PC-3 (cell line): ENCODE data around the gene LRRTM4. TPM values are rescaled to one million over a fixed set of nuclear protein-coding genes. Genes with fewer than 3 reads are reported as not detected.

ENCODE experiments used
- ATAC-seq: fragments of 200-7000 bp; cut with Tn5 transposase; 2 replicates; pipeline ENCODE4 v1.9.1; 2020; ENCODE audit warnings: mild to moderate bottlenecking, moderate library complexity
- BruUV-seq: library from RNA; stranded (reverse); fragments of 400-500 nt; replicated peaks from 2 replicates; lab custom pipeline; 2021; lab: Mats Ljungman, UMichigan
- CTCF ChIA-PET: fragments of 300-600 bp; sonication (Branson Sonifier 250); formaldehyde crosslinking; loops from one replicate; lab custom pipeline; 2022; ENCODE audit warnings: antibody characterized with exemption; lab: Charles Lee
- POLR2A ChIA-PET: fragments of 300-600 bp; sonication (Branson Sonifier 250); formaldehyde crosslinking; loops from one replicate; lab custom pipeline; 2022; ENCODE audit warnings: antibody characterized with exemption; ENCODE audit not compliant: unreplicated experiment; lab: Charles Lee
- DNase-seq: peaks from one replicate; pipeline ENCODE4 v3.0.0-alpha.2; 2015
- H2AFZ ChIP-seq: fragments of 300-600 bp; sonication (generic); 2 replicates; pipeline ENCODE4 v1.6.0; 2016; ENCODE audit warnings: antibody characterized with exemption, low read length
- H3F3A ChIP-seq: fragments of 300-600 bp; sonication (generic); one replicate; pipeline ENCODE4 v1.6.0; 2017; ENCODE audit warnings: antibody characterized with exemption, low read length, control low read depth, mild to moderate bottlenecking; ENCODE audit not compliant: unreplicated experiment
- H3K27ac ChIP-seq: fragments of 300-600 bp; sonication (generic); 2 replicates; pipeline ENCODE4 v1.5.1; 2016; ENCODE audit warnings: mild to moderate bottlenecking, low read length
- H3K27me3 ChIP-seq: fragments of 300-600 bp; sonication (generic); 2 replicates; pipeline ENCODE4 v1.6.1; 2016; ENCODE audit warnings: low read length, mixed read lengths
- H3K36me3 ChIP-seq: fragments of 300-600 bp; sonication (generic); 2 replicates; pipeline ENCODE4 v1.6.1; 2016; ENCODE audit warnings: low read depth, mixed run types, low read length, mixed read lengths
- H3K4me1 ChIP-seq: fragments of 300-600 bp; sonication (generic); 2 replicates; pipeline ENCODE4 v1.5.1; 2016; ENCODE audit warnings: low read length; ENCODE audit not compliant: insufficient read depth
- H3K4me2 ChIP-seq: fragments of 300-600 bp; sonication (generic); 2 replicates; pipeline ENCODE4 v1.6.0; 2016; ENCODE audit warnings: low read length
- H3K4me3 ChIP-seq: fragments of 300-600 bp; sonication (generic); 2 replicates; pipeline ENCODE4 v1.5.1; 2016; ENCODE audit warnings: mild to moderate bottlenecking, low read length, mixed read lengths
- H3K79me2 ChIP-seq: fragments of 300-600 bp; sonication (generic); 2 replicates; pipeline ENCODE4 v1.6.1; 2017; ENCODE audit warnings: low read length, mixed read lengths
- H3K9ac ChIP-seq: fragments of 300-600 bp; sonication (generic); 2 replicates; pipeline ENCODE4 v1.6.0; 2016; ENCODE audit warnings: mild to moderate bottlenecking, low read length
- H3K9me2 ChIP-seq: fragments of 300-600 bp; sonication (generic); replicated peaks from 2 replicates; pipeline ENCODE4 v1.6.1; 2016; ENCODE audit warnings: mixed run types, low read length, mixed read lengths
- H3K9me3 ChIP-seq: fragments of 300-600 bp; sonication (generic); 2 replicates; pipeline ENCODE4 v1.6.1; 2016; ENCODE audit warnings: low read length, mixed read lengths
- H4K20me1 ChIP-seq: fragments of 300-600 bp; sonication (generic); 2 replicates; pipeline ENCODE4 v1.6.1; 2016; ENCODE audit warnings: low read length, mixed read lengths
- EZH2 ChIP-seq: fragments of 300-600 bp; sonication (generic); IDR thresholded peaks from one replicate; pipeline ENCODE4 v1.6.1; 2017; ENCODE audit warnings: antibody characterized with exemption, mild to moderate bottlenecking, low read length; ENCODE audit not compliant: unreplicated experiment
- EZH2phosphoT487 ChIP-seq: fragments of 300-600 bp; sonication (generic); IDR thresholded peaks from 2 replicates; pipeline ENCODE4 v1.6.1; 2018; ENCODE audit warnings: mild to moderate bottlenecking, antibody characterized with exemption, low read length, borderline replicate concordance
- intact Hi-C: fragments of 100-400 bp; cut with micrococcal nuclease; formaldehyde crosslinking; loops from 2 replicates; pipeline ENCODE4 v1.9.0; 2023
- total RNA-seq: library from RNA; depleted of rRNA; stranded (reverse); fragments of >200 nt; gene quantifications from 2 replicates; pipeline ENCODE4 v1.2.3, GENCODE V29; 2014
- TF ChIP-seq, protein P1 (sequence below): fragments of 300-600 bp; sonication (generic); conservative IDR thresholded peaks from 2 replicates; pipeline ENCODE4 v1.5.1; 2017; ENCODE audit warnings: antibody characterized with exemption, low read depth, mild to moderate bottlenecking, low read length

LRRTM4 gene
- total RNA-seq, 1 experiment from 2014 or later: not detected

DNA sequence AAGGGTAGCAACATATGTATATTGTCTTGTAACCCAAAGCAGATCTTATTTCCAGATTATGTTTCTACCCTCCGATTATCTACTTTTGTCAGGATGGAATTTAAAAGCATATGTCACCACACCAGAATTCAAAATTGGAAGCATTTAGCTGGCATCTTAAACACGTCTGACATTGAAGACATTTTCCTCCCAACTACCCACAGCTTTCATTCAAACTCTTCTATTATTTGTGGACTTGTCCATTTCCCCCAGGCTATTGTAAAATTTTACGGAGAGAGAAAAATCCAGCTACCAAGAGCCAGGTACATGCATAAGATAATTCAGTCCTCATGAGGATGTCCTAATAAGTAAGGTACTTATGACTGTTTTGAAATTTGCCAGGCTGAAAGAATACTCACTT is 659.3 kb downstream of the LRRTM4 start:
- TF ChIP-seq EZH2phosphoT487 (no peak), EZH2 (no peak)
- TF ChIP-seq, protein P1, sequence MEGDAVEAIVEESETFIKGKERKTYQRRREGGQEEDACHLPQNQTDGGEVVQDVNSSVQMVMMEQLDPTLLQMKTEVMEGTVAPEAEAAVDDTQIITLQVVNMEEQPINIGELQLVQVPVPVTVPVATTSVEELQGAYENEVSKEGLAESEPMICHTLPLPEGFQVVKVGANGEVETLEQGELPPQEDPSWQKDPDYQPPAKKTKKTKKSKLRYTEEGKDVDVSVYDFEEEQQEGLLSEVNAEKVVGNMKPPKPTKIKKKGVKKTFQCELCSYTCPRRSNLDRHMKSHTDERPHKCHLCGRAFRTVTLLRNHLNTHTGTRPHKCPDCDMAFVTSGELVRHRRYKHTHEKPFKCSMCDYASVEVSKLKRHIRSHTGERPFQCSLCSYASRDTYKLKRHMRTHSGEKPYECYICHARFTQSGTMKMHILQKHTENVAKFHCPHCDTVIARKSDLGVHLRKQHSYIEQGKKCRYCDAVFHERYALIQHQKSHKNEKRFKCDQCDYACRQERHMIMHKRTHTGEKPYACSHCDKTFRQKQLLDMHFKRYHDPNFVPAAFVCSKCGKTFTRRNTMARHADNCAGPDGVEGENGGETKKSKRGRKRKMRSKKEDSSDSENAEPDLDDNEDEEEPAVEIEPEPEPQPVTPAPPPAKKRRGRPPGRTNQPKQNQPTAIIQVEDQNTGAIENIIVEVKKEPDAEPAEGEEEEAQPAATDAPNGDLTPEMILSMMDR: no peak
- Histone ChIP-seq H4K20me1 (no peaks in the 10 kb centered on the region), H3K9me3 (0 out of 2 replicates have a peak, but pooled peaks cover 5% of the 10 kb centered on the region), H3K36me3 (no peaks in the 10 kb centered on the region), H3K27ac (no peak overlapping the region), H3K9ac (no peak overlapping the region), H3K27me3 (no peaks in the 10 kb centered on the region), H3K79me2 (no peaks in the 10 kb centered on the region), H3K4me1 (no peaks in the 10 kb centered on the region), H3K9me2 (no peaks in the 10 kb centered on the region), H3K4me2 (no peak overlapping the region), H2AFZ (no peak overlapping the region), H3K4me3 (no peak overlapping the region), H3F3A (no peaks in the 10 kb centered on the region)
- BruUV-seq: no TSS peak
- DNase-seq (no peak), ATAC-seq (no peak)
- ChIA-PET CTCF (no interaction called here), POLR2A (no interaction called here)
- intact Hi-C loops: no loop called here

DNA sequence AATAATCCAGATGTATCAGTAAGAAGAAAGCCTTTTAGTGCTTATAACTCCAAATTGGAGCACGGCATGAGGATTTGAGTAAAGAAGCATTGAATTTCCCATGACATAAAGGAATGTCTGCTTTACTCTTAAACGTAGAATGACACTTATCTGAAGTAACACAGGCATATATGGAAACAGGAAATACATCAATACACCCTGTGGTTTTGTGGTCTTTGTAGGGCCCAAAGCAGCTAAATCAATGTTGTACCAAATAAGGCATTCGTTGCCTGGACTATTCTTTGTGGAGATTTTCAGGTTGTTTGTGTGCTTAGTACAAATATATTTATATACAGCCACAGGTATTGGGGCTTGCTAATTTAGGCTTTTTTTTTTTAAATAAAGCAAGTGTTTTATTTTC is 660.5 kb downstream of the LRRTM4 start:
- H3K9ac ChIP-seq: no peak overlapping the region
- H3F3A ChIP-seq: no peaks in the 10 kb centered on the region
- POLR2A ChIA-PET: no interaction called here
- TF ChIP-seq EZH2phosphoT487: no peak
- TF ChIP-seq, protein P1: no peak
- no peak for TF ChIP-seq EZH2
- H3K4me3 ChIP-seq: no peak overlapping the region
- H3K27ac ChIP-seq: no peak overlapping the region
- DNase-seq (no peak), ATAC-seq (no peak)
- no peaks in the 10 kb centered on the region for H3K4me1 ChIP-seq
- intact Hi-C loops: no loop called here
- H3K4me2 ChIP-seq: no peak overlapping the region
- no peaks in the 10 kb centered on the region for H3K79me2 ChIP-seq
- H3K9me3 ChIP-seq: 0 out of 2 replicates have a peak, but pooled peaks cover 5% of the 10 kb centered on the region
- BruUV-seq: no TSS peak
- CTCF ChIA-PET: no interaction called here
- no peaks in the 10 kb centered on the region for H3K27me3 ChIP-seq
- no peaks in the 10 kb centered on the region for H4K20me1 ChIP-seq
- H3K9me2 ChIP-seq: no peaks in the 10 kb centered on the region
- no peaks in the 10 kb centered on the region for H3K36me3 ChIP-seq
- H2AFZ ChIP-seq: no peak overlapping the region

DNA sequence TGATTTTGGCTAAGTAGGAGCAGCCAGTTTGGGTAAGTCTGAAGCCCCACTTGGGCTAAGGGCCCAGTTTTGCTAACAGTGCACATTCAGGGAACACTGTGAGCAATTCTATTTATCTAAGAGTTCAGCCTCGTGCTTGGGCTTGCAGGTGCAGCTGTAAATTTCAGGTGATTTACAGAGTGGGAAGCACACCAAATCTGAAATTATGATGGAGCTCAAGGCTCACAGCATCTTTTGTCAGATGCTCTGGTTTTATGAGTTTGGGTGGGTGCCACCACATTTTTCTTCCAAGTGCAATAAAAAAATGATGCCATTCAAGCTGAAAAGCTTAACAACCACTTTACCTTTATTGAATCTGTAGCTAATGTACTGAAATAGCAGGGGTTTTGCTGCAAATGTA is 671.2 kb downstream of the LRRTM4 start:
- no peaks in the 10 kb centered on the region for H3K79me2 ChIP-seq
- H3K9ac ChIP-seq: no peak overlapping the region
- no peaks in the 10 kb centered on the region for H4K20me1 ChIP-seq
- H3K36me3 ChIP-seq: no peaks in the 10 kb centered on the region
- H3K27me3 ChIP-seq: no peaks in the 10 kb centered on the region
- H3K9me3 ChIP-seq: peaks cover 7% of the 10 kb centered on the region; the same call in 1 of the 2 replicates
- no peak overlapping the region for H2AFZ ChIP-seq
- no TSS peak for BruUV-seq
- no peak for DNase-seq
- no peak for ATAC-seq
- H3K9me2 ChIP-seq: no peaks in the 10 kb centered on the region
- ChIA-PET CTCF (no interaction called here), POLR2A (no interaction called here)
- TF ChIP-seq EZH2: no peak
- H3F3A ChIP-seq: no peaks in the 10 kb centered on the region
- intact Hi-C loops: no loop called here
- no peaks in the 10 kb centered on the region for H3K4me1 ChIP-seq
- no peak overlapping the region for H3K4me3 ChIP-seq
- H3K4me2 ChIP-seq: no peak overlapping the region
- no peak overlapping the region for H3K27ac ChIP-seq
